ENCODE measurements around the gene JMJD8. TPM values are rescaled to one million over a fixed set of nuclear protein-coding genes. Genes with fewer than 3 reads are reported as not detected.

JMJD8 gene
- total and polyA plus RNA-seq, 9 of the 15 experiments (the other 6 are each of a cell fraction or from before 2014, with no cell fraction given), result 1.2 to 50.6 (median 29.3) TPM

GRCh38 chr16:684071-684794 lies at the start of gene JMJD8 (continued):
- TF ChIP-seq ATF3 (IDR thresholded peaks at IDR 0.05) (no peak), ATF3 (CRISPR knock-in tag; conservative IDR thresholded peaks at IDR 0.05) (no peak), ARID1B (IDR thresholded peaks at IDR 0.05) (no peak), ZBTB12 (CRISPR knock-in tag; IDR thresholded peaks at IDR 0.05) (peak; percentile 79), ZSCAN32 (CRISPR knock-in tag; IDR thresholded peaks at IDR 0.05) (no peak), GATAD2B (IDR thresholded peaks at IDR 0.05; ENCODE audit: borderline replicate concordance) (peak; percentile 90), CBX5 (IDR thresholded peaks at IDR 0.05; ENCODE audit: borderline replicate concordance, low read depth) (no peak), HMBOX1 (IDR thresholded peaks at IDR 0.05) (no peak), FUS (optimal IDR thresholded peaks at IDR 0.05; ENCODE audit: low read depth, low read length) (peak; percentile 86), EGR1 (conservative IDR thresholded peaks at IDR 0.05) (no peak), TCFL5 (CRISPR knock-in tag; conservative IDR thresholded peaks at IDR 0.05) (no peak), POLR2AphosphoS2 (IDR thresholded peaks at IDR 0.05; ENCODE audit: low read length) (peak; percentile 96), GTF2A2 (tag; IDR thresholded peaks at IDR 0.05) (no peak), HMG20B (CRISPR knock-in tag; IDR thresholded peaks at IDR 0.05) (no peak), HES1 (IDR thresholded peaks at IDR 0.05; ENCODE audit: low read depth) (no peak), XRCC4 (IDR thresholded peaks at IDR 0.05; ENCODE audit: extremely low read depth, insufficient read depth, insufficient read length) (no peak), ZBTB5 (IDR thresholded peaks at IDR 0.05) (no peak), ZNF197 (CRISPR knock-in tag; IDR thresholded peaks at IDR 0.05; ENCODE audit: low read depth) (no peak)
- TF ChIP-seq, protein P1, sequence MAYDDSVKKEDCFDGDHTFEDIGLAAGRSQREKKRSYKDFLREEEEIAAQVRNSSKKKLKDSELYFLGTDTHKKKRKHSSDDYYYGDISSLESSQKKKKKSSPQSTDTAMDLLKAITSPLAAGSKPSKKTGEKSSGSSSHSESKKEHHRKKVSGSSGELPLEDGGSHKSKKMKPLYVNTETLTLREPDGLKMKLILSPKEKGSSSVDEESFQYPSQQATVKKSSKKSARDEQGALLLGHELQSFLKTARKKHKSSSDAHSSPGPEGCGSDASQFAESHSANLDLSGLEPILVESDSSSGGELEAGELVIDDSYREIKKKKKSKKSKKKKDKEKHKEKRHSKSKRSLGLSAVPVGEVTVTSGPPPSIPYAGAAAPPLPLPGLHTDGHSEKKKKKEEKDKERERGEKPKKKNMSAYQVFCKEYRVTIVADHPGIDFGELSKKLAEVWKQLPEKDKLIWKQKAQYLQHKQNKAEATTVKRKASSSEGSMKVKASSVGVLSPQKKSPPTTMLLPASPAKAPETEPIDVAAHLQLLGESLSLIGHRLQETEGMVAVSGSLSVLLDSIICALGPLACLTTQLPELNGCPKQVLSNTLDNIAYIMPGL (CRISPR knock-in tag; IDR thresholded peaks at IDR 0.05), result no peak; the same call in 1 of the 2 replicates
- TF ChIP-seq, protein P2, sequence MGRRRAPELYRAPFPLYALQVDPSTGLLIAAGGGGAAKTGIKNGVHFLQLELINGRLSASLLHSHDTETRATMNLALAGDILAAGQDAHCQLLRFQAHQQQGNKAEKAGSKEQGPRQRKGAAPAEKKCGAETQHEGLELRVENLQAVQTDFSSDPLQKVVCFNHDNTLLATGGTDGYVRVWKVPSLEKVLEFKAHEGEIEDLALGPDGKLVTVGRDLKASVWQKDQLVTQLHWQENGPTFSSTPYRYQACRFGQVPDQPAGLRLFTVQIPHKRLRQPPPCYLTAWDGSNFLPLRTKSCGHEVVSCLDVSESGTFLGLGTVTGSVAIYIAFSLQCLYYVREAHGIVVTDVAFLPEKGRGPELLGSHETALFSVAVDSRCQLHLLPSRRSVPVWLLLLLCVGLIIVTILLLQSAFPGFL (CRISPR knock-in tag; IDR thresholded peaks at IDR 0.05), result no peak

All from K562 (cell line).